HEK293T (cell line): Measurements from ENCODE around the gene OR2V2.

Source experiments
- CTCF ChIA-PET: fragments of 350-600 bp; formaldehyde crosslinking; extraction: SDS; loops from one replicate; lab custom pipeline; 2021; ENCODE audit warnings: antibody characterized with exemption, inconsistent platforms; lab: Yijun Ruan, JAX
- POLR2A ChIA-PET: fragments of 350-600 bp; formaldehyde crosslinking; extraction: SDS; loops from one replicate; lab custom pipeline; 2020; ENCODE audit warnings: antibody characterized with exemption, inconsistent platforms; lab: Yijun Ruan, JAX
- DNase-seq: peaks from one replicate; pipeline ENCODE4 v3.0.0; 2012; ENCODE audit warnings: mixed read lengths; ENCODE audit errors: extremely low spot score
- BHLHE40 ChIP-seq: fragments of 450-650 bp; IDR thresholded peaks from 2 replicates; pipeline ENCODE4 v1.6.1; 2016; ENCODE audit warnings: mild to moderate bottlenecking, moderate library complexity, borderline replicate concordance
- CTBP1 ChIP-seq: fragments of 450-650 bp; IDR thresholded peaks from 2 replicates; pipeline ENCODE4 v1.6.1; 2016; ENCODE audit warnings: borderline replicate concordance
- ELF4 ChIP-seq: fragments of 450-650 bp; IDR thresholded peaks from 2 replicates; pipeline ENCODE4 v1.6.1; 2017; ENCODE audit warnings: antibody characterized with exemption
- FOXA1 ChIP-seq: fragments of 450-650 bp; IDR thresholded peaks from 2 replicates; pipeline ENCODE4 v1.6.1; 2016; ENCODE audit warnings: mild to moderate bottlenecking
- FOXK2 ChIP-seq: fragments of 450-650 bp; IDR thresholded peaks from 2 replicates; pipeline ENCODE4 v1.6.1; 2016; ENCODE audit warnings: mild to moderate bottlenecking
- FOXM1 ChIP-seq: fragments of 450-650 bp; IDR thresholded peaks from 2 replicates; pipeline ENCODE4 v1.6.1; 2017; ENCODE audit warnings: mild to moderate bottlenecking, borderline replicate concordance
- HDGF ChIP-seq: fragments of 450-650 bp; IDR thresholded peaks from 2 replicates; pipeline ENCODE4 v1.6.1; 2017; ENCODE audit warnings: antibody characterized with exemption, borderline replicate concordance
- L3MBTL2 ChIP-seq: fragments of 450-650 bp; conservative IDR thresholded peaks from 2 replicates; pipeline ENCODE4 v1.6.1; 2016; ENCODE audit warnings: mild to moderate bottlenecking
- LEF1 ChIP-seq: fragments of 450-650 bp; IDR thresholded peaks from 2 replicates; pipeline ENCODE4 v1.6.1; 2017; ENCODE audit warnings: mild to moderate bottlenecking, borderline replicate concordance
- NFRKB ChIP-seq: fragments of 450-650 bp; IDR thresholded peaks from 2 replicates; pipeline ENCODE4 v1.6.1; 2016; ENCODE audit warnings: mild to moderate bottlenecking, moderate library complexity
- PKNOX1 ChIP-seq: fragments of 450-650 bp; IDR thresholded peaks from 2 replicates; pipeline ENCODE4 v1.6.1; 2016
- SP1 ChIP-seq: fragments of 450-650 bp; IDR thresholded peaks from 2 replicates; pipeline ENCODE4 v1.6.1; 2017
- SUZ12 ChIP-seq: fragments of 450-650 bp; IDR thresholded peaks from 2 replicates; pipeline ENCODE4 v1.6.1; 2016; ENCODE audit warnings: mild to moderate bottlenecking
- TARDBP ChIP-seq: fragments of 450-650 bp; IDR thresholded peaks from 2 replicates; pipeline ENCODE4 v1.6.1; 2016
- ZNF384 ChIP-seq: fragments of 450-650 bp; IDR thresholded peaks from 2 replicates; pipeline ENCODE4 v1.6.1; 2016

OR2V2 gene

GRCh38 chr5:181152406-181152805 lies 5.0 kb downstream of the OR2V2 start:
- no peak for TF ChIP-seq SP1
- no peak for DNase-seq
- ChIA-PET POLR2A (interaction anchor here (0.8 kb wide), 1 partner anchor 32 kb away, joined by 3 read pairs; no protein-coding TSS in a partner anchor), CTCF (no interaction called here)

- CTCF ChIA-PET = no interaction called here
- POLR2A ChIA-PET = no interaction called here
- DNase-seq = no peak
- TF ChIP-seq PKNOX1 = no peak
- no peak for TF ChIP-seq FOXM1
- no peak for TF ChIP-seq TARDBP
- TF ChIP-seq FOXA1 = no peak
- no peak for TF ChIP-seq NFRKB
- TF ChIP-seq ELF4 = no peak
- no peak for TF ChIP-seq SUZ12
- no peak for TF ChIP-seq LEF1
- TF ChIP-seq HDGF = no peak
These were observed 6.4 kb downstream of the OR2V2 start for GRCh38 chr5:181153814-181154213.

GRCh38 chr5:181156758-181157157 lies 9.4 kb downstream of the OR2V2 start:
- POLR2A ChIA-PET = no interaction called here
- DNase-seq = no peak
- TF ChIP-seq NFRKB (no peak), ZNF384 (no peak), CTBP1 (no peak), TARDBP (no peak), ELF4 (no peak), FOXM1 (no peak), LEF1 (no peak), FOXK2 (no peak), PKNOX1 (no peak)
- CTCF ChIA-PET = interaction anchor here (0.6 to 1.2 kb wide), 3 partner anchors 12 to 129 kb away, joined by 3 read pairs; no protein-coding TSS in a partner anchor

- DNase-seq = no peak
- CTCF ChIA-PET = interaction anchor here (1.2 kb wide), 1 partner anchor 10 kb away, joined by 3 read pairs; no protein-coding TSS in a partner anchor
- POLR2A ChIA-PET = no interaction called here
- TF ChIP-seq BHLHE40 (no peak), FOXA1 (no peak), HDGF (no peak), ZNF384 (no peak), PKNOX1 (no peak), LEF1 (no peak), SP1 (no peak), SUZ12 (no peak), CTBP1 (no peak)
These were observed 11.5 kb downstream of the OR2V2 start for GRCh38 chr5:181158869-181159268.

- peak; percentile 88 for DNase-seq
- TF ChIP-seq ZNF384 (no peak), SUZ12 (no peak)
- ChIA-PET CTCF (interaction anchor here (1.0 to 1.2 kb wide), 2 partner anchors 9 kb away, joined by 3 read pairs; no protein-coding TSS in a partner anchor), POLR2A (interaction anchor here (0.7 kb wide), 1 partner anchor 28 kb away, joined by 3 read pairs; no protein-coding TSS in a partner anchor)
These were observed 12.1 kb downstream of the OR2V2 start for GRCh38 chr5:181159286-181160151.

GRCh38 chr5:181160152-181160754 lies 12.9 kb downstream of the OR2V2 start:
- no peak for TF ChIP-seq ELF4
- TF ChIP-seq FOXA1 = no peak
- no peak for TF ChIP-seq ZNF384
- TF ChIP-seq L3MBTL2 = no peak
- TF ChIP-seq NFRKB = no peak
- TF ChIP-seq HDGF = no peak
- TF ChIP-seq FOXK2 = no peak
- TF ChIP-seq TARDBP = no peak
- POLR2A ChIA-PET = interaction anchor here (0.7 kb wide), 1 partner anchor 27 kb away, joined by 3 read pairs; no protein-coding TSS in a partner anchor
- CTCF ChIA-PET = interaction anchor here (1.0 kb wide), 1 partner anchor 8 kb away, joined by 3 read pairs; no protein-coding TSS in a partner anchor
- DNase-seq = peak; percentile 71
